A549 (cell line): ENCODE measurements around the gene GALNT8. TPM values are rescaled to one million over a fixed set of nuclear protein-coding genes. Genes with fewer than 3 reads are reported as not detected.

Experiments
- ATAC-seq, 2 experiments: fragments of 200-7000 bp in 1 of 2; fragments of >200 bp in 1 of 2; cut with Nextera tagmentation in 1 of 2; cut with Tn5 transposase in 1 of 2; 3 replicates each; pipeline versions ENCODE4 v1.8.0 to v1.9.1; 2018 to 2020; ENCODE audit warnings: mild to moderate bottlenecking in 1 of 2, moderate library complexity in 1 of 2
- CTCF ChIA-PET: fragments of 300-600 bp; sonication (Branson Sonifier 250); formaldehyde crosslinking; extraction: SDS; loops from one replicate; lab custom pipeline; 2021; ENCODE audit warnings: antibody characterized with exemption, inconsistent platforms; lab: Yijun Ruan, JAX
- POLR2A ChIA-PET: fragments of 350-600 bp; formaldehyde crosslinking; extraction: SDS; loops from one replicate; lab custom pipeline; 2021; ENCODE audit warnings: antibody characterized with exemption, inconsistent platforms; lab: Yijun Ruan, JAX
- DNase-seq, 2 experiments: peaks; one replicate each; pipeline versions ENCODE4 v3.0.0 to v3.0.0-alpha.2; 2011 to 2016; ENCODE audit warnings: low read depth in 1 of 2, low spot score in 1 of 2
- FAIRE-seq: peaks from 2 replicates; lab custom pipeline; 2011; peaks lifted over from hg19 to GRCh38; lab: Jason Lieb, UNC
- H3K27ac ChIP-seq, 2 experiments: fragments of >200 bp; sonication (Bioruptor Twin); formaldehyde crosslinking; 3 replicates each; pipeline ENCODE4 v1.5.1; 2016 to 2017
- H3K4me1 ChIP-seq: fragments of >200 bp; sonication (Bioruptor Twin); formaldehyde crosslinking; 3 replicates; pipeline ENCODE4 v1.6.1; 2016
- H3K4me2 ChIP-seq: fragments of >200 bp; sonication (Bioruptor Twin); formaldehyde crosslinking; 3 replicates; pipeline ENCODE4 v1.6.1; 2016
- H3K4me3 ChIP-seq: fragments of >200 bp; sonication (Bioruptor Twin); formaldehyde crosslinking; 3 replicates; pipeline ENCODE4 v1.5.1; 2016
- H3K9me3 ChIP-seq: fragments of >200 bp; sonication (Bioruptor Twin); formaldehyde crosslinking; 3 replicates; pipeline ENCODE4 v1.6.1; 2016
- CEBPB ChIP-seq, 2 experiments: fragments of >200 bp in 1 of 2; sonication (Bioruptor Twin) in 1 of 2; formaldehyde crosslinking in 1 of 2; IDR thresholded peaks; 2 replicates each; pipeline ENCODE4 v1.6.1; 2012 to 2016
- CHD4 ChIP-seq: fragments of 200-600 bp; sonication (generic); IDR thresholded peaks from 2 replicates; pipeline ENCODE4 v1.6.1; 2016; ENCODE audit warnings: antibody characterized with exemption, mild to moderate bottlenecking, borderline replicate concordance
- CTCF ChIP-seq: fragments of >200 bp; sonication (Bioruptor Twin); formaldehyde crosslinking; IDR thresholded peaks from 3 replicates; pipeline ENCODE4 v1.5.1; 2016
- EHF ChIP-seq: fragments of 250-450 bp; sonication (Bioruptor Pico); IDR thresholded peaks from 2 replicates; pipeline ENCODE4 v1.5.0; 2020; ENCODE audit warnings: mild to moderate bottlenecking
- EHMT2 ChIP-seq: fragments of 200-600 bp; sonication (generic); IDR thresholded peaks from 2 replicates; pipeline ENCODE4 v1.6.1; 2016; ENCODE audit warnings: antibody characterized with exemption, low read depth, mild to moderate bottlenecking, moderate library complexity
- ELK1 ChIP-seq: fragments of 150-350 bp; IDR thresholded peaks from 2 replicates; pipeline ENCODE4 v1.6.1; 2014; ENCODE audit warnings: low read depth, mild to moderate bottlenecking, low read length
- FOSB ChIP-seq: fragments of 250-450 bp; sonication (Bioruptor Pico); IDR thresholded peaks from 2 replicates; pipeline ENCODE4 v1.5.0; 2020; ENCODE audit warnings: mild to moderate bottlenecking, moderate library complexity
- HOXA7 ChIP-seq: fragments of 250-450 bp; sonication (Bioruptor Pico); IDR thresholded peaks from 2 replicates; pipeline ENCODE4 v1.5.0; 2020; ENCODE audit warnings: mild to moderate bottlenecking, moderate library complexity
- MAFK ChIP-seq: fragments of 450-650 bp; IDR thresholded peaks from 2 replicates; pipeline ENCODE4 v1.6.1; 2014; ENCODE audit not compliant: partially characterized antibody
- MAZ ChIP-seq: fragments of 150-350 bp; IDR thresholded peaks from 2 replicates; pipeline ENCODE4 v1.6.1; 2014; ENCODE audit warnings: antibody characterized with exemption, low read depth, low read length, borderline replicate concordance
- MYC ChIP-seq: IDR thresholded peaks from 2 replicates; pipeline ENCODE4 v1.6.1; 2012; ENCODE audit warnings: mild to moderate bottlenecking, inconsistent platforms, low read length, improper control_type of control experiment, borderline replicate concordance
- NR3C1 ChIP-seq: fragments of >200 bp; sonication (Bioruptor Twin); formaldehyde crosslinking; IDR thresholded peaks from 3 replicates; pipeline ENCODE4 v1.6.1; 2017
- RARB ChIP-seq: fragments of 250-450 bp; sonication (Bioruptor Pico); IDR thresholded peaks from 2 replicates; pipeline ENCODE4 v1.8.0; 2021; ENCODE audit warnings: mild to moderate bottlenecking, moderate library complexity
- RCOR1 ChIP-seq: fragments of 150-350 bp; IDR thresholded peaks from 2 replicates; pipeline ENCODE4 v1.6.1; 2014; ENCODE audit warnings: antibody characterized with exemption, low read length, low read depth
- REST ChIP-seq: fragments of 200-600 bp; sonication (generic); IDR thresholded peaks from 2 replicates; pipeline ENCODE4 v1.6.1; 2016; ENCODE audit warnings: antibody characterized with exemption, mild to moderate bottlenecking, moderate library complexity
- ZFP36 ChIP-seq: fragments of 450-650 bp; IDR thresholded peaks from 2 replicates; pipeline ENCODE4 v1.6.1; 2014; ENCODE audit warnings: borderline replicate concordance; ENCODE audit not compliant: partially characterized antibody
- ZSCAN20 ChIP-seq: fragments of 250-450 bp; sonication (Bioruptor Pico); IDR thresholded peaks from 2 replicates; pipeline ENCODE4 v1.8.0; 2022; ENCODE audit warnings: mild to moderate bottlenecking, moderate library complexity
- WGBS: methylation state at CpG from one replicate; pipeline ENCODE4 v1.1.6; 2017; ENCODE audit errors: missing lambda C conversion rate; 5-methylcytosine and 5-hydroxymethylcytosine counted together
- polyA plus RNA-seq, 4 experiments: library from polyadenylated mRNA; depleted of rRNA in 3 of 4; stranded (reverse); fragments of >200 nt; fragmentation: RNase III in 1 of 4; extraction: RNeasy Plus Mini Kit Qiagen cat#74134 plus additional on column Dnase treatment in 1 of 4; gene quantifications; 2 replicates in 3 of 4; 3 replicates in 1 of 4; pipeline ENCODE4 v1.2.3, GENCODE V29; 2011 to 2017

The GALNT8 gene
- polyA plus RNA-seq, 2 of the 4 experiments (the other 2 are of a cell fraction): not detected

- ChIA-PET CTCF (interaction anchor here (0.5 to 1.5 kb wide), 2 partner anchors 42 to 52 kb away, joined by 3 read pairs; no protein-coding TSS in a partner anchor), POLR2A (no interaction called here)
Observed at GRCh38 chr12:4810219-4810671, 90.0 kb downstream of the GALNT8 start.

GRCh38 chr12:4812624-4813327, 92.6 kb downstream of the GALNT8 start:
- ChIA-PET CTCF (no interaction called here), POLR2A (no interaction called here)
- ATAC-seq (no peak), DNase-seq (no peak), FAIRE-seq (no peak)
- H3K27ac ChIP-seq: no peak overlapping the region
- TF ChIP-seq CHD4 (no peak), MAFK (peak; percentile 51), RARB (CRISPR knock-in tag) (no peak)
- TF ChIP-seq, all 56 proteins: peak for 1
- Histone ChIP-seq H3K4me2 (no peak overlapping the region), H3K4me1 (no peaks in the 10 kb centered on the region), H3K4me3 (no peak overlapping the region), H3K9me3 (no peaks in the 10 kb centered on the region)
- WGBS: 16% methylated on average over 4 of the region's 4 CpGs

More at GRCh38 chr12:4810219-4810671, 90.0 kb downstream of the GALNT8 start:
- H3K4me1 ChIP-seq: no peaks in the 10 kb centered on the region
- ATAC-seq: no peak
- H3K4me3 ChIP-seq: no peak overlapping the region
- 48% methylated on average over 34 of the region's 34 CpGs for WGBS
- H3K4me2 ChIP-seq: no peak overlapping the region
- no peak for FAIRE-seq
- no peak for DNase-seq
- no peak overlapping the region for H3K27ac ChIP-seq
- TF ChIP-seq FOSB (CRISPR knock-in tag) (no peak), MAZ (no peak), EHF (CRISPR knock-in tag) (no peak), CTCF (no peak), RCOR1 (no peak), CEBPB (IDR thresholded peaks at IDR 0.05) (no peak), REST (no peak), MYC (no peak), ZFP36 (no peak), EHMT2 (no peak), NR3C1 (no peak), ELK1 (no peak), HOXA7 (CRISPR knock-in tag) (no peak), ZSCAN20 (CRISPR knock-in tag) (no peak)
- H3K9me3 ChIP-seq: no peaks in the 10 kb centered on the region
